Stomach smooth muscle (tissue), 2 donors: Measurements from ENCODE around the gene SMAGP.
"Not testable (repeated sequence)": the region's sequence is repeated elsewhere in the genome, so short reads cannot be mapped to it uniquely, and the experiment has no call there.

Source experiments
- H3K27ac ChIP-seq: one replicate; pipeline ENCODE4 v1.7.0; 2013; ENCODE audit warnings: mild to moderate bottlenecking, low read length, inconsistent platforms
- H3K27me3 ChIP-seq, 2 donors: one replicate each; pipeline ENCODE4 v1.7.0; 2013; ENCODE audit warnings: low read length in 2 of 2; ENCODE audit not compliant: insufficient read depth in 2 of 2, control insufficient read depth in 1 of 2
- H3K36me3 ChIP-seq, 2 donors: one replicate each; pipeline ENCODE4 v1.7.0; 2013; ENCODE audit warnings: low read length in 2 of 2; ENCODE audit not compliant: control insufficient read depth in 2 of 2, insufficient read depth in 2 of 2
- H3K4me1 ChIP-seq: one replicate; pipeline ENCODE4 v1.7.0; 2013; ENCODE audit warnings: low read length; ENCODE audit not compliant: control insufficient read depth, insufficient read depth
- H3K4me3 ChIP-seq, 2 donors: one replicate each; pipeline ENCODE4 v1.7.0; 2013; ENCODE audit warnings: low read length in 2 of 2
- H3K9ac ChIP-seq, 2 donors: one replicate each; pipeline ENCODE4 v1.7.0; 2013; ENCODE audit warnings: low read length in 2 of 2, mild to moderate bottlenecking in 1 of 2
- H3K9me3 ChIP-seq, 2 donors: one replicate each; pipeline ENCODE4 v1.7.0; 2013; ENCODE audit warnings: low read length in 2 of 2; ENCODE audit not compliant: control insufficient read depth in 2 of 2
- donor health status: healthy.
- donor health status: Pancreatic carcinoma.

Gene SMAGP

GRCh38 chr12:51291603-51292513 is 21.6 kb upstream of the SMAGP start:
- H3K4me1 ChIP-seq, H3K9ac ChIP-seq, H3K9me3 ChIP-seq, H3K27ac ChIP-seq, H3K27me3 ChIP-seq, H3K36me3 ChIP-seq, H3K4me3 ChIP-seq: not testable (repeated sequence)

DNA sequence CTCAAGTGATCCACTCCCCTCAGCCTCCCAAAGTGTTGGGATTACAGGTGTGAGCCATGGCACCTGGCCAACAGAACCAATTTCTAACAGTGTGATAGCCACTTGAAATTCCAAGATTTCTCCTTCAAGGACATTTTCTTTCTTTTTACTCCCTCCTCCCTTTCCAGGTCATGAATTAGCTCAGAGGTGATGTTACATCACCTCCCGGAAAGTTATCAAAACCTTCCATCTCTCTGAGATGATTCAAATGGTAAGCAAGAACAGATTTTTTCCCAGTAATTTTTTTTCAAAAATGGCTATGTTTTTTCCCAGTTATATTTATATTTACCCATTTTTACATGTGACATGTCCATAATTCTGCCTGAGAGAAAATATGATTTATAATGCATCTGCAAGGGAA is 15.6 kb upstream of the SMAGP start:
- Histone ChIP-seq H3K9me3 (no peaks in the 10 kb centered on the region), H3K27me3 (no peaks in the 10 kb centered on the region), H3K4me1 (no peaks in the 10 kb centered on the region), H3K4me3 (no peak overlapping the region), H3K36me3 (no peaks in the 10 kb centered on the region), H3K9ac (no peak overlapping the region), H3K27ac (no peak overlapping the region)

GRCh38 chr12:51281202-51281924 is 11.1 kb upstream of the SMAGP start:
- no peak overlapping the region for H3K9ac ChIP-seq
- no peaks in the 10 kb centered on the region for H3K36me3 ChIP-seq
- no peak overlapping the region for H3K4me3 ChIP-seq
- H3K27me3 ChIP-seq: peaks cover 0 to 2% of the 10 kb centered on the region in 2 donors
- no peak overlapping the region for H3K27ac ChIP-seq
- H3K4me1 ChIP-seq: no peaks in the 10 kb centered on the region
- no peaks in the 10 kb centered on the region for H3K9me3 ChIP-seq

- Histone ChIP-seq H3K9ac (no peak overlapping the region), H3K27ac (no peak overlapping the region), H3K4me3 (no peak overlapping the region), H3K4me1 (peaks cover 4% of the 10 kb centered on the region), H3K9me3 (no peaks in the 10 kb centered on the region), H3K27me3 (peaks cover 8 to 11% of the 10 kb centered on the region in 2 donors), H3K36me3 (no peaks in the 10 kb centered on the region)
These were observed 4.9 kb upstream of the SMAGP start for GRCh38 chr12:51275088-51275487.

- not testable (repeated sequence) for H3K4me1 ChIP-seq, H3K27ac ChIP-seq, H3K9me3 ChIP-seq, H3K9ac ChIP-seq, H3K36me3 ChIP-seq, H3K4me3 ChIP-seq
- H3K27me3 ChIP-seq: peaks cover 9 to 14% of the 10 kb centered on the region in 2 donors
These were observed 2.6 kb upstream of the SMAGP start for GRCh38 chr12:51272810-51273209.

- Histone ChIP-seq H3K9ac (peak overlapping the region; percentile 26 to 42), H3K9me3 (no peaks in the 10 kb centered on the region), H3K4me1 (peaks cover 9% of the 10 kb centered on the region), H3K27ac (no peak overlapping the region), H3K4me3 (peak overlapping the region; percentile 60 to 78), H3K36me3 (no peaks in the 10 kb centered on the region), H3K27me3 (peaks cover 9 to 14% of the 10 kb centered on the region in 2 donors)
These were observed 820 bp upstream of the SMAGP start for GRCh38 chr12:51270951-51271518.

DNA sequence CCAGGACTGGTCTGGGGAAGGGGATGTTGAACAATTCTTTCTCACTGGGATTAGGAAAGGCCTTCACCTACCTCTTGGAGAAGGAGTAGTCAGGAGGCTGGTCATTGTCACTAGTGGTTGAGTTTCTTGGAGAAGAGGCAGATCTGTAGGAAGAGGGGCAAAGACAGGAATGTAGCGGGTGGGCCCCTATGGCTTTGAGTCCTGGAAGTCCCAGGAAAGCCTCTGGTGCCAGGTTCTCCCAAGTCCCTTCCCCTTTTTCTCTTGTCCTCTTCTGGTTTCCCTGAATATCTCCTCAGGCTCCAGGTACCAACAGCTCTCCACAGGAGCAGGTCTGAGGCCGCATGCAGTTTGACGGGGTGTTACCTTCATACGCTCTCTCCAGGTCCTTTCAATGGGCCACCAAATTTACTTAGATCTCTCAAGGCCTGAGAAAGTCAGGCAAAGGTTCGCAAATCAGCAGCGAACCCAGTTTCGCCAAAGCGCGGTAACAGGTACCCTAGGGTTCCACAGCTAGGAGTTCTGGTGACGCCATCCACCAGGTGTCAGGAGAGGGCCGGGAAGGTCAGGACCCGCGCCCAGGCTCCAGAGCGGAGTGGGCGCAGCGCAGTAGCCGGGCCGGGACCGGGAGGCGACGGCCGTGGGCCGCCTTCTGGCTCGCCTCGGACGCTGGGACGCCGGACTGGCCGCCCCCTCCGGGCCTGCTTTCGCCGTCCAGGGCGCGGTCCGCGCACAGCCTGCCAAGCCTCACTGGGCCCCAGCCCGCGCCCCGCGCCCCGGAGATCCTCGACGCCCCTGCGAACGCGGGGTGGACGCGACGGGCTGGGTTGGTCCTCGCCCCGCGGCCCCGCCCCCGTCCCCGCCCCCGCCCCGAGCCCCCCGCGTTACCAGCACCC is 795 bp downstream of the SMAGP start:
- Histone ChIP-seq H3K4me1 (peaks cover 9% of the 10 kb centered on the region), H3K27ac (no peak overlapping the region), H3K9ac (no peak overlapping the region), H3K36me3 (no peaks in the 10 kb centered on the region), H3K27me3 (peaks cover 9 to 14% of the 10 kb centered on the region in 2 donors), H3K9me3 (no peaks in the 10 kb centered on the region), H3K4me3 (peak overlapping the region in 1 of 2 donors; percentile 78)

DNA sequence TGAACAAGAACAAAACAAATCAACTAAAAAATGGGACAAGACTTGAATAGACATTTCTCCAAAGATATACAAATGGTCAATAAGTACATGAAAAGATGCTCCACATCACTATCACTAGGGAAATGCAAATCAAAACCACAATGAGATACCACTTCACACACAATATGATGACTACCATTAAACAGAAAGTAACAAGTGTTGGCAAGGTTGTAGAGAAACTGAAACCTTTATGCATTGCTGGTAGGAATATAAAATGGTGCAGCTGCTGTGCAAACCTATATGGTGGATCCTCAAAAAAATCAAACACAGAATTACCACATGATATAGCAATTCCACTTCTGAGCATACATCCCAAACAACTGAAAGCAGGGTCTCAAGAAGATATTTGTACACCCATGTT is 5.2 kb downstream of the SMAGP start:
- peaks cover 5% of the 10 kb centered on the region for H3K4me1 ChIP-seq
- peaks cover 2 to 3% of the 10 kb centered on the region in 2 donors for H3K27me3 ChIP-seq
- no peak overlapping the region for H3K27ac ChIP-seq
- H3K9me3 ChIP-seq: no peaks in the 10 kb centered on the region
- no peaks in the 10 kb centered on the region for H3K36me3 ChIP-seq
- no peak overlapping the region for H3K9ac ChIP-seq
- H3K4me3 ChIP-seq: no peak overlapping the region

GRCh38 chr12:51264297-51264696 is 5.9 kb downstream of the SMAGP start:
- Histone ChIP-seq H3K9me3 (no peaks in the 10 kb centered on the region), H3K9ac (no peak overlapping the region), H3K4me1 (peaks cover 1% of the 10 kb centered on the region), H3K4me3 (no peak overlapping the region), H3K36me3 (no peaks in the 10 kb centered on the region), H3K27ac (no peak overlapping the region), H3K27me3 (peaks cover 0 to 1% of the 10 kb centered on the region in 2 donors)

DNA sequence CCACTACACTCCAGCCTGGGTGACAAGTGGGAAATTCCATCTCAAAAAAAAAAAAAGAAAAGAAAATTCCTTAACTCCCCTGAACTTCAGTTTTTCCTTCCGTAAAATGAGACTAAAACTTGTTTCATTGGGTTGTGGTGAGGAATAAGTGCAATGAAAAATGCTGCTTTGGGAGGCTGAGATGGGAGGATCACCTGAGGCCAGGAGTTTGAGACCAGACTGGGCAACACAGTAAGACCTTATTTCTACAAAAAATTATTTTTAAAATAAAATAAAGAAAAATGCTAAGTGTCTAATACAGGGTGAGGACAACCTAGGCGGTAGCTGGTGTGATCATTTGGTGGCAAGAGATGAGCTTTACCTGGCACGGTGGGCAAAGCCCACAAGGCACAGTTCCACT is 6.9 kb downstream of the SMAGP start:
- H3K4me3 ChIP-seq: no peak overlapping the region
- no peak overlapping the region for H3K27ac ChIP-seq
- no peaks in the 10 kb centered on the region for H3K27me3 ChIP-seq
- no peak overlapping the region for H3K9ac ChIP-seq
- H3K9me3 ChIP-seq: no peaks in the 10 kb centered on the region
- no peaks in the 10 kb centered on the region for H3K36me3 ChIP-seq
- H3K4me1 ChIP-seq: no peaks in the 10 kb centered on the region
